Head of caudate nucleus (tissue), 42 donors: Measurements from ENCODE around the gene PCNX1.

Experiments
- DNase-seq, 42 donors: peaks; one replicate each; pipeline versions ENCODE4 v3.0.0 to v3.0.0-alpha.2; 2020 to 2021; ENCODE audit warnings: mixed read lengths in 7 of 42
- intact Hi-C: fragments of 100-400 bp; cut with DNase I; formaldehyde crosslinking; loops from one replicate; pipeline ENCODE4 v1.15.0; 2022

PCNX1 gene

DNA sequence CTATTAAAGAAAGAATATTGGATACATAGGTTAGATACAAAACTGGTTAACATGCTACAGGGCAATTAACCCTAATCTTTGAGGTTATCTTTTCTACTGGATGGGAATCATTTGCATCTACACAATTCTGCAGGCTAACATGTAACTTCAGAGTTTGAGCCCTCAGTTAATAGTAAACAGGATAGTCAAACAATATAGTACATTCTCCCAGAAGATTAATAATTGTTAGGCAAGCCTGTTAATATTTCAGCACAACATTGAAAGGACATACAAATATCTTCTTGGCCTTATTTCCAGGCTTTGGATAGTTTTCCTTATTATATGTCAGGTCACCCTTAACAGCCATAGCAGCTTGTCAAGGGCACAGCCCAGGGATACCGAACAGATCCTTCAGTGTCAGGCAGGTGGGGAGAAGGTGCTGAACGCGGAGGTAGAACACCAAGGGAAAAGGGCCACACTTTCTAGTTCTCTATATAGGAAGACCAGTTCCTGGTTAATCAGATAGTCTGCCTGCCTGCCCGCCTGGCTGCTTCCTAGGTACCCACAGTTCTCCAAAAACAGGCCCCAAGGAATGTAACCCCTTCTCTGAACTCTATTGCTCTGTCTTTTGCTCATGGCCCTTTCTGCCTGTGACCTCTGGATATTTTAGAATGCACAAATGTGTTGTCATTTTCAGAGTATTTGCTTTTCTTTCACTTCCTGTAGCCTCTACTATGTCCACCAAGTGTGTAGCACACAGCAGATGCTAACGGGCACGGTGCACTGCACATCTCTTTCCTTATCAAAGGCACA is 256.0 kb downstream of the PCNX1 start:
- intact Hi-C loops, result no loop called here
- peak in 1 of 42 donors; percentile 24 for DNase-seq

DNA sequence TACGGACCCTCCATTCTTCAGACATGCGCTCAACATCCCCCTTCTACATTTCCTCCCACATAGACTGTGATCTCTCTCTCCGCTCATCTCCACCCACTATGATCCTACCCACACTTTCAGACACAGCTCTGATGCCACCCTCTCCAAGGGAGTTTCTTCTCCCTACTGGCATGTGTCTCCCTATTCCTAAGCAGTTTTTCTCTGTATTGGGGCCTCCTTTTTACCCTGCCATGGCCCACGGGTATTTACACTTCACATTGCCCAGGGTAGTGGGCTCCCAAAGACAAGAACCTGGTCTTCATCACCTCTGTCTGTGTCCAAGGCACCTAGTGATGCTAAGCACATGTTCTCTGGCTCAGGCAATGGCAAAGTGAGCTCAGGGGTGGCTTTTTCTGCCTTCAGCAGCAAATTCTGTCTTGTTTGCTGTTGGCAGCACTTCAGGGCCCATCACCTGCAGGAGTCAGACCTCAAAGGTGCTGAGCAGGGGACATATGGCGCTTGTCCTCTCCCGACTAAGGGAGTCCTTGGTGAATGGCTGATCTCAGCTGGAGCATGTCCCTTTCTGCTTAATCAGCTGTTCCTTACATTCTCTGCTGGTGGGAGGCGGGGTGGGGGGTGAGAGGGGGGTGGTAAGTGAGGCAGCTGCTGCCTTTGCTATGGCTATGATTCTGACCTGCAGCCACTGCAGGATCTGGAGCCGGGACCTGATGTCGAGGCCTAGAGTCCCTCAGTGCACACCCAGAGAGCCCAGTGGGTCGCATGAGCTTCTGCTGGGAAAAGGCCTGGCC is 256.8 kb downstream of the PCNX1 start:
- DNase-seq, result peak in 14 of 42 donors; percentile 25 to 73 (median 40)
- intact Hi-C loops, result no loop called here
